Endodermal cell (in vitro differentiated cells): ENCODE measurements around the gene HEATR9. TPM values are rescaled to one million over a fixed set of nuclear protein-coding genes. Genes with fewer than 3 reads are reported as not detected.

Source experiments
- DNase-seq: peaks from one replicate; pipeline ENCODE4 v3.0.0-alpha.2; 2017
- H3K27ac ChIP-seq: 2 replicates; pipeline ENCODE4 v1.5.1; 2013; ENCODE audit warnings: mild to moderate bottlenecking, low read depth, low read length, moderate library complexity
- H3K27me3 ChIP-seq: 2 replicates; pipeline ENCODE4 v1.6.1; 2013; ENCODE audit warnings: mild to moderate bottlenecking, low read length, moderate library complexity; ENCODE audit not compliant: insufficient read depth, control insufficient read depth, poor library complexity, severe bottlenecking
- H3K36me3 ChIP-seq: 2 replicates; pipeline ENCODE4 v1.7.0; 2013; ENCODE audit warnings: mild to moderate bottlenecking, low read length, moderate library complexity; ENCODE audit not compliant: control insufficient read depth, insufficient read depth
- H3K4me1 ChIP-seq: one replicate; pipeline ENCODE4 v1.7.0; 2013; ENCODE audit warnings: low read length; ENCODE audit not compliant: control insufficient read depth, insufficient read depth
- H3K4me3 ChIP-seq: 2 replicates; pipeline ENCODE4 v1.5.1; 2013; ENCODE audit warnings: mild to moderate bottlenecking, low read length, moderate library complexity
- H3K9ac ChIP-seq: 2 replicates; pipeline ENCODE4 v1.6.1; 2013; ENCODE audit warnings: mild to moderate bottlenecking, low read length, moderate library complexity; ENCODE audit not compliant: poor library complexity, severe bottlenecking; ENCODE audit errors: extremely low read depth
- H3K9me3 ChIP-seq: 2 replicates; pipeline ENCODE4 v1.6.1; 2013; ENCODE audit warnings: mild to moderate bottlenecking, low read length, moderate library complexity; ENCODE audit not compliant: control insufficient read depth
- H3K27ac Mint-ChIP-seq: 2 replicates; pipeline ENCODE4 v1.8.0; 2020; ENCODE audit warnings: mixed read lengths
- H3K27me3 Mint-ChIP-seq: 2 replicates; pipeline ENCODE4 v1.8.0; 2021; ENCODE audit warnings: mild to moderate bottlenecking, mixed read lengths; ENCODE audit not compliant: insufficient read depth
- H3K36me3 Mint-ChIP-seq: 2 replicates; pipeline ENCODE4 v1.8.0; 2020; ENCODE audit warnings: low read depth, mixed read lengths
- H3K4me1 Mint-ChIP-seq: 2 replicates; pipeline ENCODE4 v1.8.0; 2020; ENCODE audit warnings: mixed read lengths
- H3K4me3 Mint-ChIP-seq: 2 replicates; pipeline ENCODE4 v1.8.0; 2020; ENCODE audit warnings: mild to moderate bottlenecking, moderate library complexity, mixed read lengths
- H3K9me3 Mint-ChIP-seq: 2 replicates; pipeline ENCODE4 v1.8.0; 2020; ENCODE audit warnings: mild to moderate bottlenecking, mixed read lengths
- CTCF ChIP-seq: fragments of 200-600 bp; sonication (generic); conservative IDR thresholded peaks from 2 replicates; pipeline ENCODE4 v1.5.0; 2021; ENCODE audit warnings: antibody characterized with exemption, mild to moderate bottlenecking
- WGBS, 2 experiments: methylation state at CpG; one replicate each; pipeline versions ENCODE4 v1.1.5 to v1.1.7; 2013; ENCODE audit warnings: missing lambda C conversion rate in 2 of 2, mixed read lengths in 1 of 2; ENCODE audit not compliant: insufficient coverage in 1 of 2, insufficient read length in 1 of 2; 5-methylcytosine and 5-hydroxymethylcytosine counted together
- total RNA-seq, 2 donors: library from RNA; stranded (reverse); fragmentation: NEBNext Ultra II Directional in 1 of 2; extraction: Animal tissue kit (Norgen Biotek cat#: 25700) in 1 of 2; gene quantifications; 2 replicates in 1 of 2; 3 replicates in 1 of 2; pipeline ENCODE4 v1.2.1, GENCODE V29; 2021

The HEATR9 gene
- total RNA-seq, 2 donors from 2014 or later = not detected

GRCh38 chr17:35877345-35878029, 8.8 kb upstream of the HEATR9 start:
- DNase-seq = no peak
- H3K36me3 Mint-ChIP-seq = no peaks in the 10 kb centered on the region
- Histone ChIP-seq H3K9me3 (no peaks in the 10 kb centered on the region), H3K4me3 (no peak overlapping the region), H3K27ac (no peak overlapping the region), H3K36me3 (no peaks in the 10 kb centered on the region), H3K4me1 (no peaks in the 10 kb centered on the region), H3K9ac (no peak overlapping the region), H3K27me3 (no peaks in the 10 kb centered on the region)
- H3K9me3 Mint-ChIP-seq = no peaks in the 10 kb centered on the region
- H3K27me3 Mint-ChIP-seq = peaks cover 2% of the 10 kb centered on the region
- TF ChIP-seq CTCF = no peak
- no peak overlapping the region for H3K4me3 Mint-ChIP-seq
- H3K27ac Mint-ChIP-seq = no peak overlapping the region
- no peaks in the 10 kb centered on the region for H3K4me1 Mint-ChIP-seq

GRCh38 chr17:35876534-35876933, 7.8 kb upstream of the HEATR9 start:
- no peak overlapping the region for H3K27ac ChIP-seq
- no peaks in the 10 kb centered on the region for H3K36me3 ChIP-seq
- WGBS, 2 experiments = 88 to 93% methylated on average over 3 of the region's 3 CpGs
- no peak overlapping the region for H3K4me3 Mint-ChIP-seq
- no peaks in the 10 kb centered on the region for H3K9me3 Mint-ChIP-seq
- H3K27me3 Mint-ChIP-seq = peaks cover 2% of the 10 kb centered on the region
- H3K36me3 Mint-ChIP-seq = no peaks in the 10 kb centered on the region
- H3K9ac ChIP-seq = no peak overlapping the region
- no peak for TF ChIP-seq CTCF
- no peak for DNase-seq
- H3K27ac Mint-ChIP-seq = no peak overlapping the region
- H3K4me3 ChIP-seq = no peak overlapping the region
- no peaks in the 10 kb centered on the region for H3K9me3 ChIP-seq
- no peaks in the 10 kb centered on the region for H3K27me3 ChIP-seq
- no peaks in the 10 kb centered on the region for H3K4me1 Mint-ChIP-seq
- H3K4me1 ChIP-seq = no peaks in the 10 kb centered on the region

DNA sequence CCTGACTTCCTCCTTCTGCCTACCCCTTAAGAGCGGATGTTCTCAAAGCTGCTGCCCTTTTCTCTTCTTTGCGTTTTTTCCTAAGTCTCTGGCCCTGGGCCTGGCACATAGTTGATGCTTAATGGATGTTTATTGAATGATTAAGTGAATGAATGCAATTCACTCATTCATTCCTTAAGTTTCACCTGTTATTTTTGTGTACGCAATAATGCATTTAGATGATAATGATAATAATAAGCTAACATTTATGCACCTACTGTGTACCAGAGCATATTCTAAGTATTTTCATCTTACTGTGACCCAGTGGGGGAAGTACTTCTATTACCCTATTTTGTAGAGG, 7.1 kb upstream of the HEATR9 start:
- H3K9ac ChIP-seq = no peak overlapping the region
- H3K27me3 ChIP-seq = no peaks in the 10 kb centered on the region
- no peaks in the 10 kb centered on the region for H3K4me1 Mint-ChIP-seq
- no peak overlapping the region for H3K27ac ChIP-seq
- no peak overlapping the region for H3K4me3 Mint-ChIP-seq
- H3K9me3 Mint-ChIP-seq = no peaks in the 10 kb centered on the region
- H3K4me3 ChIP-seq = no peak overlapping the region
- H3K4me1 ChIP-seq = no peaks in the 10 kb centered on the region
- H3K27ac Mint-ChIP-seq = no peak overlapping the region
- no peaks in the 10 kb centered on the region for H3K36me3 ChIP-seq
- no peak for DNase-seq
- 100% methylated on average over 1 of the region's 3 CpGs; no CpG with 5 or more reads in 1 of the 2 experiments for WGBS, 2 experiments
- no peaks in the 10 kb centered on the region for H3K36me3 Mint-ChIP-seq
- no peak for TF ChIP-seq CTCF
- H3K27me3 Mint-ChIP-seq = peaks cover 2% of the 10 kb centered on the region
- H3K9me3 ChIP-seq = no peaks in the 10 kb centered on the region
